Activated CD8-positive, alpha-beta memory T cell treated with anti-CD3 and anti-CD28 coated beads, Interleukin-2, amount 50 U/mL, for 1 hour (primary cell): Measurements from ENCODE around the gene HHAT.
A peak's percentile ranks its signal among the peaks of the same experiment; 100 is the strongest.

Experiments
- DNase-seq: peaks from one replicate; pipeline ENCODE4 v3.0.0-alpha.2; 2020; ENCODE audit errors: extremely low read depth

HHAT gene

DNA sequence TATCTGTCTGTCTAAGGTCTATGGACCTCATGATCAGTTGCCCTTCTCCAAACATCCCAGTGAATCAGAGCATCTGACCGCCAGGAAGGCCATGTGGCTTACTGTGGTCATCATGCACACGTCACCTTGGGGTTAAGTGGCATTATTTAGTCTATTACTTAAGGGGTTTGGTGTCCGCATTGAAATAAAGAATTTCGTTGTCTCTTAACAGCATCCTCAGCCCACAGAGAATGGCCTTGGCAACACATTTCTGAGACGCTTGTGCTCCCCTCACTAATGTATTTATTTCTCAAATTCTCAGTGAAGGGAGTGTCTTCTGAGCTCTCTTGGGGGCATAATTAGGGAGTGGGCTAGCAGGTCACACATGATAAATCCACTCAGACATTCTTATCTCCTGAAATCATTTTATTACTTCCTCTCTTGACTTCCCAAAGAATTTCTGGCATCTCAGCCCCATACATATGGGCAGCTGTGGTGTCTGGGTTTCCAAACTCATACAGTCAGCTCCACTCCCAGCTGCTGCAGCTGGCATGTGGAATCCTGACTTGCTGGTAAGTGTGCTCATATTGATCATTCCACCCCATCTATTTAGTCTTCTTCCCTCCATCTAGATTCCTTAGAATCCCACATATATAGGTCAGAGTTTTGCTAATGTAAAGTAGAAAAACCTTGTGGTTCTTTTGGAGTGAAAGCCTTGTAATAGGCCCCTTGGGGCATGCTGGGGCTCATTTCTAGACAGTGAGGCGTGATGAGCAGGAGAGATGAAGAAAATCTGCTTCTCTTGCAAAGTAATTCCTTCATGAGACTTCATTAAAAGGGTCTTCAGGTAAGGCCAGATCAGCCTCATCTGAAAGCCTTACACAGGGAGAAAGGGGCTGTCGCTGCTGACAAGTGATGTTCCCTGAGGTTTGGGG, 110.5 kb downstream of the HHAT start:
- no peak for DNase-seq

- no peak for DNase-seq
Measured at GRCh38 chr1:210440081-210440480, 111.4 kb downstream of the HHAT start.

DNA sequence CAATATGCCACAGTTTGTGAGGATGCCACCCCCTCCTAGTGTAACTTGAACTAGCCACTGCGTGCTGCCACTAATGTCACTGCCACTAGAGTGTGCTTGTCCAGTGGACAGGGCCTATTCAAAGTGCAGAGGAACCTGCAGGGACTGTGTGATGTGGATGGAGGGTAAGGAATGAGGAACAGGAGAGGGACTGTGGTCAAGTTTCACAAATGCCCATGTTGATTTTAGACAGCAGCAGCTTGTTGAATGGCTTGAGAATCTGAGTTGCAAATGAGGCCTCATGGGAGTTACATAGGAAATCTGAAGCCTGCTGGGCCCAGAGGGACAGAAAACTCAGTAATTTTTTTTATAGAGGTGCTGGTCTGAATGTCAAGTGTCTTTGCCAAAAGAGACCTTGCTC, 112.3 kb downstream of the HHAT start:
- DNase-seq, result no peak

DNA sequence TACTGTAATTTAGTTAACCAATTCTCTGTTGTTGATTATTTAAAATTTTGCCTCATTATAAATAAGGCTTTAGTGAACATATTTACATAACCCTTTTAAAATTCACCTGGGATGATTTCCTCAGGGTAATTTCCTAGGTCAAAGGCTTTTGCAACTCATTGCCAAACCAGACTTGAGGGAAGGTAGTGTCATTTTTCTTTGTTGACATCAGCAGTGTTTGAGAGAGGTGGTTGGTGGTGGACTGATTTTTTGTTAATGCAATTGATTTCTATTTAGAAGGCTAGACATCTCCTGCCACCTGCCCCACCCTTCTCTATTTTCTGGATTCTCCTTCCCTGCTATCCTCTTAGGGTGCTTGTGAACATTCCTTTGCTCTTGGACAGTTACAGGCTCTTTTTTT, 116.8 kb downstream of the HHAT start:
- DNase-seq, result no peak

GRCh38 chr1:210445931-210446330, 117.2 kb downstream of the HHAT start:
- no peak for DNase-seq

DNA sequence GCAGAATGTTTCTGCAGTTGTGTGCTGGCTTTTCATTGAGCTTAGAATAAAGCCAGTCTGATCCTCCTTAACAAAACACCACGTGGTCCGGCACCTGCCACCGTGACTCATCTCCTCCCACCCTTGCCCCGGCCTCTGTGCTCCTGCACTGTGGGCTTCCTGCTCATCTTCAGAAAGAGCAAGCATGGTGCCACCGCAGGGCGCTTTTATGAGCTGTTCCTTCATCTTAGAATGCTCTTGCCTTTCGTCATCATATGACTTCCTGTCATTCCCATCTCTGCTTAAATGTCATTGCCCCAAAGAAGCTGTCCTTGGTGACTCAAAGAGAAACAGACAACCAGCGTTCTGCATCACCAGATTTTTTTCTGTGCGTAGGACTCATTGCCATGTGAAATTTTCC, 117.8 kb downstream of the HHAT start:
- peak; percentile 47 for DNase-seq

GRCh38 chr1:210447456-210448057, 118.9 kb downstream of the HHAT start:
- no peak for DNase-seq

DNA sequence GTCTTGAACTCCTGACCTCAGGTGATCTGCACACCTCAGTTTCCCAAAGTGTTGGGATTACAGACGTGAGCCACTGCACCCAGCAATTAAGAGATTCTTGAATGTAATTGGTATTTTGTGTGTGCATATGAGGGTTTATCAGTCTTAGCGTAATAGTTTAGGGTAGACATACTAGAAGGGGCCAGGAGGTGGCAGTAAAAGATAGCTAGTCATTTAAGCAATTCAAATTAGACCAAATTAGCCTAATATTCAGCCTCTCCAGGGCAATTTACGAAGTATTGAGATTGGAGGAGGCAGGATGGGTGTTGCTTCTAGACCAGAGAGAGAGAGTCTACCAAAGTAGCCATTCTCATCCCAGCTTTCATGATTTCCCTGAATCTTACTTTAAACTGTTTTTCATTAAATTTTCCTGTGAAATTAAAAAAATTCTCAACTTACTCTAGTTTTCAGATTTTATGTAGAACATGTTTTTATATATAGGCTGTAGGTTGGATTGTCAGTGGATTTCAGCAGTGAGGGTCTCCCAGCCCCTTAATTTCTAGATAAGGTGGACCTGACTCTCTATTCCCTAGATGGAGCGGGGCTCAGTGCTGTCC, 119.7 kb downstream of the HHAT start:
- DNase-seq, result no peak

GRCh38 chr1:210455840-210456603, 127.3 kb downstream of the HHAT start:
- DNase-seq, result no peak

GRCh38 chr1:210456731-210457255, 128.1 kb downstream of the HHAT start:
- DNase-seq, result no peak

GRCh38 chr1:210457568-210457967, 128.9 kb downstream of the HHAT start:
- no peak for DNase-seq

DNA sequence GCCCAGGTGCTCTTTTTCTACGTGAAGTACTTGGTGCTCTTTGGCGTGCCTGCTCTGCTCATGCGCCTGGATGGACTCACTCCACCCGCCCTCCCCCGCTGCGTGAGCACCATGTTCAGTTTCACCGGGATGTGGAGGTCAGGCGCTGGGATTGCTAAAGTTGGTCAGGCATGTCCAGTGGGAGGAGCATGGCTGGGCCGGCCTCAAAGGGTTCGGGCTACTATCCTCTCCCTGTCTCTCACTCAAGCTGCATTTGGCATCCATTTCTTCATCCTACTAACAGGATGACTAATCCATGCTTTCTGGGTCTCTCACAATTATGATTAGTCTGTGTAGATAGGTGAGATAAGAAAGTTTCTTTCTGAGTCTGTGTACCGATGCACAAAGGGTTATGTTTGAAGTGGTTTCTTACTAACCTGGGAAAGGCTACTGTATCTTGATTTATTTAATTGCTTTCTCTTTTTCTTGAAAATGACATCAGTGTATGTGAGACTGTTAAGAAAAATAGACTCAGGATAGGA, 135.9 kb downstream of the HHAT start:
- no peak for DNase-seq

DNA sequence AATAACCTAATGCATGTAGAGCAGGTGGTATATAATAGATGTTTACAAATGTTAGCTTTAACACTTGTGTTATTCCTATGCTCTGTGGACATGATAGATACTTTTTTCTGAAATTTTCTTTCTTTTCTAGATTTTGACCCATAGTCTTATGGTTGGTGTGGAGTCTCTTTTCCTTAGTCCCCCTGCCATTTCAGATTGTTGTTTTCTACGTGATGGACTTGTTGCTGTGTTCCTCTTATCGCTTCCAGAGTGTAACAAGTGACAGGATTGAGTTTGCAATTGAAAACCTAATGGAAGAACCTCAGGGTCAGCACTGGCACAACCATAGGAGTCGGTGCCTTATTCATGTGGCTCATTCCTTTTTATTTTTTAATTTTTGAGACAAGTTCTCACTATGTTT, 136.4 kb downstream of the HHAT start:
- DNase-seq, result no peak

- no peak for DNase-seq
Measured at GRCh38 chr1:210467440-210468043, 138.8 kb downstream of the HHAT start.

DNA sequence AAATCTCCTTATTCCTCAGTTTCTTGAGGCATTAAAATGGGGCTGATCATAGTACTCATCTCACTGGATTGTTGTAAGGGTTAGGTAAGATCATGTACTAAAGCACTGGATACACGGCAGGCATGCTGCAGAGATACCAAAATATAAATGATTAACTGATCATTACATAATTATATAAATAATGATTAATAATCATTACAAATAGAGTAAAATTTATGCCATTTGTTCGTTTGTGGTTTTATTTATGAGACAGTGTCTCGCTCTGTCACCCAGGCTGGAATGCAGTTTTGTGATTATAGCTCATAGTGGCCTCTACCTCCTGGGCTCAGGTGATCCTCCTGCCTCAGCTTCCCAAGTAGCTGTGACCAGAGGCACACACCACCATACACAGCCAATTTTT, 140.7 kb downstream of the HHAT start:
- no peak for DNase-seq

GRCh38 chr1:210475321-210475720, 146.6 kb downstream of the HHAT start:
- DNase-seq, result no peak

GRCh38 chr1:210475806-210476205, 147.1 kb downstream of the HHAT start:
- no peak for DNase-seq

DNA sequence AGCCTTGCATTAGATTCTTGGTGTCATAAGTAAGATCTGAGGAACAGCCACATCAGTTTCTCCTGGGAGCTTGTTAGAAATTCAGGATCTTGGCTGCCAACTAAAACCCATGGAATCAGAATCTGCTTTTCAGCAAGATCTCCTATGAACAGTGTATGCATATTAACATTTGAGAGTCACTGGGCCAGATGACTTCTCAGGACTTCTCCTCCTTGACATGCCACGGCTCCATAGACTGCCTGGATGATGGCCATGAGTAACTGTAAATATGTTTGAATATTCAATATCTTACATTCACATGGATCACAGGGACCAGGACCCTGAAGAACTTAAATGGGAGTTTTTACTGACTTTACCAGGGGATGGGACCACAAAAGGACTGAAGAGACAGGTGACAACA, 148.0 kb downstream of the HHAT start:
- no peak for DNase-seq

- no peak for DNase-seq
Measured at GRCh38 chr1:210477328-210477924, 148.7 kb downstream of the HHAT start.

DNA sequence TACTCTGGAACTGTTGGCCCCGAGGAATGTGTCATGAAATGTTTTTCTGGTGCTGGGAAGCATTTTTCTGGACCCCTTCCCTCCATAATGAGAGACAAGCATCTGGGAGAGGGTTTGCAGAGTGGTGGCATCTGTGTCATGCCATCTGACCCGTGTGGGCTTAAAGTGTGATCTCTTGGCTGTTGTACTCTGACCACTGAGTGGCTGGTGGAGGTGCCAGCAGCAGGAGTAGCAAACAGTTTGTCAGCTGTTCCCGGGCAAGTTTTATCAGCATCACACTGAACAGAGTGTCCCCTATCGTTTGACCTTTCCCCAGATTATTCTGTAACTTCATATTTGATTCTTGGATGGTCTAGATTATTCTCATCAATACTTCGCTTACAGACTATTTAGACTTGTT, 150.1 kb downstream of the HHAT start:
- no peak for DNase-seq

DNA sequence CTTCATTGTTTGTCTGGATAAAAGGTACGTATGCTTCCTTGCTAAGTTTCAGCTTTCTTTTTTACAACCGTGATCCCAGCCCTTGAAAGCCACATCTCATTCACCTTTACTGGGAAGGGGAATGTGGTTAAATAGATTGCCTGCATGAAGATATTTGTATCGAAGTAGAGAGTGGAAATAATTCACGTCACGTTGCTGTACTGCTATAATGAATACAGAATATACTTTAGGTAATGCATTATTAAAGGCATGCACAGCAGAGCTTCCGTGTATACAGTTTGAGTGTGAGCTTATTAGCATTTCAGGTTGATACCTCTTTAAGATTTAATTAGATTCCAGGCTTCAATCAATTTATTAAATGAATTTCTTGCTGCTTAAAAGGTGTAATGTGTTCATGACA, 153.8 kb downstream of the HHAT start:
- no peak for DNase-seq
